NCI-H524 (cell line): ENCODE data around the gene DCAF8L1.
"Not testable (repeated sequence)": the region's sequence is repeated elsewhere in the genome, so short reads cannot be mapped to it uniquely, and the experiment has no call there.

ENCODE experiments used
- DNase-seq, 2 experiments: peaks; one replicate each; lab custom pipeline; 2025; lab: John Stamatoyannopoulos, UW

The DCAF8L1 gene

DNA sequence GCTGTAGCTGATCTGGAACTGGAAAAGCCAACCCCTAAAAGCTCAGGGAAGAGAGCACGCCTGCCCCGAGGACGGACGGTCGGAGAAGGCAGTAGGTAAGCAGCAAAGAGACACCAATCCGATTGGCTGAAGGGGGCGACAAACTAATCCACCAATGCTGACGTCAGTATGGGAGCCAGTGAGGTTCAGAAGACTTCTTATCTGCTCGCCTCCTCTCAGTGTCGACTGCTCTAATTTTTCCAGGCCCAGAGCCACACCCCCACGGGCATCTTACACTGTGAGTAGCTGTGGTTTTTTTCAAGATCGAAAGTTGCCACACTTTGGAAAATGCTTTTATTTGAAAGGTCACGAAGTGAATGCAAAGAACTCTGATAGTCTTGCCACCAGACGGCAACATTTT is at the start of gene DCAF8L1:
DCAF8L1 (minus strand) TSS at position 101 of the 400 bp plus-strand sequence. CDS start 115 bp downstream, outside the sequence.
- DNase-seq = no peak

DNA sequence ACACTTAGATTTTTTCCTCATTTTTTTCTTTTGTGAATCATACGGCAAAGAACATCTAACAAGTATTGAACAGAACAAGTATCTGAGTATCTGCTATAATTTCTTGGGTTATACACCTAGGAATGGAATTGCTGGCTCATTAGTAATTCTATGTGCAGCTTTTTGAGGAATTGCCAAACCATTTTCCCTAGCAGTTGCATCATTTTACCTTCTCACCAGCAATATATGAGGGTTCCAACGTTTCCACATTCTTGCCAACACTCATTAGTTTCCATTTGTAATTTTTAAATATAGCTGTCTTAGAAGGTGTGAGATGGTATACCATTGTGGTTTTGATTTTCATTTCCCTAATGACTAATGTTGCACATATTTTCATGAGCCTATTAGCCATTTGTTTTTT is 41.1 kb upstream of the DCAF8L1 start:
- no peak for DNase-seq

DNA sequence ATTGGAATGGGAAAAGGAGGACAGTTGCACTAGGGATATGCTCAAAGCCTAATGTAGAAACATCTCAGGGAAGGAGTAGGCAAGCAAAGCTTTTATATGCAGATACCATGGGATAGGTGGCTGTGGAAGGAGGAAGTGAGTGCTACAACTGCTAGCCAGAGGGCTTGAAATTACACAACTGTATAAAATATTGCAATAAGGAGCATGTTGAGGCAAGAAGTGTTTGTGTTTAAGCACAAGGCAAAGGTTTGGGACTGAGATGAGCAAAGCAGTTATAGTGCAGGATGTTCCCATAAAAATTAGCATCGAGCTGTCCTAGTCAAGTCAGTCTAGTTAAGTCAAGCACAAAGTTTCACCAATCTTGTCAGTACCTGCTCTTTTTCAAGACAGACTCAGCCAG is 35.6 kb upstream of the DCAF8L1 start:
- no peak for DNase-seq

GRCh38 chrX:28015993-28016392 is 34.7 kb upstream of the DCAF8L1 start:
- DNase-seq = no peak

- no peak for DNase-seq
Measured at GRCh38 chrX:28010875-28011274, 29.6 kb upstream of the DCAF8L1 start.

GRCh38 chrX:27998666-27999065 is 17.4 kb upstream of the DCAF8L1 start:
- no peak for DNase-seq

DNA sequence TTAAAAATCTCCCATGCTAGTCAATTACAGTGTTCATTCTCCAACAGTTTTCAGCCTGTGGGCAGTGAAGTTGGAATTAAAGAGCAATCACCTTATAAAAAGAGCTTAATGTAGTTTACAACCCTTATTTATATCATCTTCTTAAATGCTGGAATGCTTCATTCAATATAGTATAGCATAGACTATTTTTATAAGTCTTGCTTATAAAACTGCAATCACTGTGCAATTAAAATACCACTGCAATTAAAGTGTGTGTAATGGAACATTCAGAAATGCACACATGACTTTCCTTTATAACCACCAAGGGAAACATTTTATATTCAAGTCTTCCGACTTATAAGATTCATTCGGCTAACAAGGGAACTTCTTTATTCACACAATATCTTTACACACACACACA is 16.4 kb upstream of the DCAF8L1 start:
- no peak for DNase-seq

GRCh38 chrX:27996132-27996531 is 14.9 kb upstream of the DCAF8L1 start:
- DNase-seq = no peak

DNA sequence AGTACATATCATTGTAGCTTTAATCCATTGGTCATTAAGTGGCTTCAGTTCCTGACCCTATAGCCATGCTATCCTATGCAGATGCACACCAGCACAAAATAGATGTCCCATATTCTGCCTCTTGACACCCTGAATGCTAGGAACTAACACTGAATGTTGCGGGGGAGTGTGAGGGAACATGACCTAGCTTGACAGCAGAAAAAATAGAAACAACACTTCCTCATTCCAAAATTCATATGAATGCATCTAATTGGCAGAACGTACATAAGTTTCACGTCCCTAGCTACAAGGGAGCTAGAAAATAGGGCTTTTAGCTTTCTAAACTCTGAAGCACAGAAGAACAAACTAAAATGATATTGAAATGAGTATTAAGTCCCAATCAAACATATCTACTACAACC is 14.4 kb upstream of the DCAF8L1 start:
- DNase-seq = no peak

- DNase-seq = no peak
Measured at GRCh38 chrX:27987862-27988646, 6.8 kb upstream of the DCAF8L1 start.

DNA sequence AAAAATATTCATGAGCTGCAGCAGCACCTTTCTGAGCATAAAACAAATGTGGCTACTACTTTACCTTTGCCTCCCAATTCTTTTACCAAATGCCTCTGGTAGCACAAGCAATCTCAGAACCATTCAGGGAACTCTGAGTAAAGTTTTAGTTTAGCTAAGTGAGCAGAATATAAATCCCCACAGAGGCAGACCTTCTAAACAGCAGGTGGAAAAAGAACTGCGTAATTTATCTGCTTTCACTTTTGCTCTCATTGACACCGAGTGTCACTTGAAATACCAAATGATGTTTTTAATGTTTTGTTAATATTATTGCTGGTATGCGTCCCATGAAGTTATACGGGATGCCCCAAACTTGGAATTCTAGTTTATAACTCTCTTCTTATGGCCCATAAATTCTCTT is 4.3 kb downstream of the DCAF8L1 start:
- not testable (repeated sequence) for DNase-seq

- DNase-seq = peak; percentile 55 to 77
Measured at GRCh38 chrX:27976284-27976683, 5.0 kb downstream of the DCAF8L1 start.

DNA sequence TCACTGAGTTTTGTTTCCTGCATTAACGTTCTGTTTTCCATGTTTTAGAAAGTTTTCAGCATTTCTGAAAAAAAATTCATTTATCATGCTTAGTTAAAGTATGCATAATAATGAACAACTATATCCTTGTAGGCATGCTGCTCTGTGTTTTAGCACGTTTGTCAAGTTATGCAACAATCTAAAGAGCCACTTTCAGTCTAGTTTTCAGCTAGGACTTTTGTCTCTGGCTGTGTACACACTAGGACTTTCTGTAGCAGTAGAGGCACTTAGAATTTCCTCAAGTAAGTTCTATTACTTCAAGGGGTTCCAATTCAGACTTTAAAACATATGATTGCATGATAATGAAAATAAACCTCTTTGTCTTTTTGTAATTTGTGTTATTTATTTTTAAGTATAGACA is 12.4 kb downstream of the DCAF8L1 start:
- DNase-seq = no peak

- no peak for DNase-seq
Measured at GRCh38 chrX:27968352-27968751, 12.9 kb downstream of the DCAF8L1 start.

GRCh38 chrX:27966955-27967354 is 14.3 kb downstream of the DCAF8L1 start:
- no peak for DNase-seq

DNA sequence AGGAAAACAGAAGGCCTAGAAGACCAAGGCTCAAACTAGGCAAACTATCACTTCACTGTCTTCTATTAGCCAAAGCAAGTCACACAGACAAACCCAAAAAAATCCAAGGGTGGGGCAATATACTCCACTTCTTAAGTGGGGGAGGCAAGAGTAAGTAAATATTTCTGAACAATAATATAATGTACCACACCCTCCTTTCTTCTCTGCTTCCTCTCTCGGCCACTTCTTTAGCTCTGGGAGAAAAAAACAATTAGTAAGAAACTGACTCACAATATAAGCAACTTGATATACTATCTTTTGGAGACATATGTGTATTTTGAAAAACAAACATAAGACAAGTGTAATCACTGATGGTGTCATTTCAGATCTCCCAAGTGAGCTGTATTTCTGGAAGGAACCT is 14.8 kb downstream of the DCAF8L1 start:
- DNase-seq = no peak

DNA sequence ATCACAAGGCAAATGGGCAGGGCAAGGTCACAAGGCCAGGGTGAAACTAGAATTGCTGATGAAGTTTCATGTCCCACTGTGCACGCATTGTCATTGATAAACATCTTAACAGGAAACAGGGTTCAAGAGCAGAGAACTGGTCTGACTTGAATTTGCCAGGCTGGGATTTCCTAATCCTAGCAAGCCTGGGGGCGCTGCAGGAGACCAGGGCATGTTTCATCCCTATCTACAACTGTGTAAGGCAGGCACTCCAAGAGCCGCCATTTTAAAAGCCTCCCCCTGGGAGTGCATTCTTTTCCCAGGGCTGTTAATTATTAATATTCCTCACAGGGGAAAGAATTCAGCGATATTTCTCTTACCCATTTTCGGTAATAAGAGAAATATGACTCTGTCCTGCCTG is 15.9 kb downstream of the DCAF8L1 start:
- not testable (repeated sequence) for DNase-seq

- DNase-seq = no peak
Measured at GRCh38 chrX:27964432-27964831, 16.8 kb downstream of the DCAF8L1 start.

- DNase-seq = not testable (repeated sequence)
Measured at GRCh38 chrX:27960410-27960809, 20.8 kb downstream of the DCAF8L1 start.

DNA sequence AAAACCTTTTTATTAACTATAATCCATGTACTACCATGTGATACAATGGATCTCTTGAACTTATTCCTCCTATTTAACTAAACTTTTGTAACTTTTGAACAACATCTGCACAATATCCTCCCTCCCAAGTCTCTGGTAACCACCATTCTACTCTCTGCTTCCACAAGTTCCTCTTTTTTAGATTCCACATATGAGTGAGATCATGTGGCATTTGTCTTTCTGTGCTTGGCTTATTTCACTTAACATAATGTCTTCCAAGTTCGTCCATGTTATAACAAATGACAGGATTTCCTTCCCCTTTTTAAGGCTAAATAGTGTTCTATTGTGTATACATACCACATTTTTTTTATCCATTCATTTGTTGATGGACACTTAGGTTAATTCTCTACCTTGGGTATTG is 28.1 kb downstream of the DCAF8L1 start:
- no peak for DNase-seq

GRCh38 chrX:27933361-27933760 is 47.9 kb downstream of the DCAF8L1 start:
- DNase-seq = no peak
